ENCODE results near the gene PLD5. TPM values are rescaled to one million over a fixed set of nuclear protein-coding genes. Genes with fewer than 3 reads are reported as not detected.

The PLD5 gene
- total RNA-seq, 4 donors from 2014 or later: 0.16 TPM; not detected in 3

DNA sequence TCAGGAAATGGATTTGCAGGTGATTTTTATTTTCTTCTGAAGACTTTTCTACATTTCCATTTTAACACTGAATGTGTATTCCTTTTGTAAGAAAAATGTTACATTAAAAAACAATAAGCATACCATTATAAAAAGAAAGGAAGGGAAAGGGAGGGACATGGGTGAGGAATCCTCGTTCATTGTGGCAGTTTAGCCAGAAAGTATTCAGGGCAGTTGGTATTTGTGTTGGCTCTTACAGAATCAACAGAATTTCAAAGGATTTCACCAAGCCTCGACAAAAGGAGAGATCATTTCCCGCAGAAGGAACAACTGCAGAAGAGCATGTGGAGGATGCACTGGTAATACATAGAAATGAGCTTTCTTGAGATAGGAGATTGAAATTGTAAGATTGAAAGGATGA is 35.0 kb downstream of the PLD5 start:
- TF ChIP-seq, protein P1, sequence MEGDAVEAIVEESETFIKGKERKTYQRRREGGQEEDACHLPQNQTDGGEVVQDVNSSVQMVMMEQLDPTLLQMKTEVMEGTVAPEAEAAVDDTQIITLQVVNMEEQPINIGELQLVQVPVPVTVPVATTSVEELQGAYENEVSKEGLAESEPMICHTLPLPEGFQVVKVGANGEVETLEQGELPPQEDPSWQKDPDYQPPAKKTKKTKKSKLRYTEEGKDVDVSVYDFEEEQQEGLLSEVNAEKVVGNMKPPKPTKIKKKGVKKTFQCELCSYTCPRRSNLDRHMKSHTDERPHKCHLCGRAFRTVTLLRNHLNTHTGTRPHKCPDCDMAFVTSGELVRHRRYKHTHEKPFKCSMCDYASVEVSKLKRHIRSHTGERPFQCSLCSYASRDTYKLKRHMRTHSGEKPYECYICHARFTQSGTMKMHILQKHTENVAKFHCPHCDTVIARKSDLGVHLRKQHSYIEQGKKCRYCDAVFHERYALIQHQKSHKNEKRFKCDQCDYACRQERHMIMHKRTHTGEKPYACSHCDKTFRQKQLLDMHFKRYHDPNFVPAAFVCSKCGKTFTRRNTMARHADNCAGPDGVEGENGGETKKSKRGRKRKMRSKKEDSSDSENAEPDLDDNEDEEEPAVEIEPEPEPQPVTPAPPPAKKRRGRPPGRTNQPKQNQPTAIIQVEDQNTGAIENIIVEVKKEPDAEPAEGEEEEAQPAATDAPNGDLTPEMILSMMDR (IDR thresholded peaks at IDR 0.05; ENCODE audit: low read depth): no peak

DNA sequence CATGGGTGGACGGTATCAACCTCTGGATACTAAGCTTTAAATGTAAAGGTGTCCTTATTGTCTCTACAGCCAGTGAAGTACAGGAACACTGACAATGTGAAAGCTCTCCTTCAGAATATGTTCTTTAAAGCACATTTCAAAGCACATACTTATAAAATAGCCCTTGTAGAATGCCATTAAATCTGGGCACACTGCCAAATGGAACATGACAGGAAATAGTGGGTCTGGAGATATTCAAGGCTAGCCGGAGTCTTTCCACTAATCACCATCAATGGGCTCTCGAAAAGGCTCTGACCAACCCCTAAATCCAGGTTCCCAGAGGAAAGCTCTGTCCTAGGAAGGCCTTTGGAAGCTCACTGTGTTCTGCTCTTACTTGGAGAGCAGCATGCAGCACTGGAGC is 46.6 kb downstream of the PLD5 start:
- TF ChIP-seq, protein P1 (IDR thresholded peaks at IDR 0.05; ENCODE audit: low read depth): no peak

DNA sequence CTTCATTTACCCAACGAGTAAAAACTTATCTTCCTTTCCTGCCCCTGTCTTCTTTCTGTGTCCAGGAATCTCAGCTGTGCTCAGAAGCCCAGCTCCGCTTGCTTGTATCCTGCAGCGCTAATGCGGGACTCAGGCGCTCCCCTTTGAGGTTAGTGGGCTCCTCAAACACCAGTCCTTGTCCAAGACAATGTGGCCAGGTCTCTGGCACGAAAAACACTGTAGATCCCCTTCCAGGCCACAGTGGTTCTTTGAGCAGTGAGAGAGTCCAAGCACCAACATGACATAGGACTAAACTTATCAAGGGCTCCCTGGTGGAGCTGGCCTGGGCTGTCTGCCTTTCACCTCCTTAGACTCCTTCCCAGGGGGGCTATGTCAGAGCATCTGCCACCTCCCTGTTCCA is 53.7 kb downstream of the PLD5 start:
- TF ChIP-seq, protein P1 (IDR thresholded peaks at IDR 0.05; ENCODE audit: low read depth): no peak

DNA sequence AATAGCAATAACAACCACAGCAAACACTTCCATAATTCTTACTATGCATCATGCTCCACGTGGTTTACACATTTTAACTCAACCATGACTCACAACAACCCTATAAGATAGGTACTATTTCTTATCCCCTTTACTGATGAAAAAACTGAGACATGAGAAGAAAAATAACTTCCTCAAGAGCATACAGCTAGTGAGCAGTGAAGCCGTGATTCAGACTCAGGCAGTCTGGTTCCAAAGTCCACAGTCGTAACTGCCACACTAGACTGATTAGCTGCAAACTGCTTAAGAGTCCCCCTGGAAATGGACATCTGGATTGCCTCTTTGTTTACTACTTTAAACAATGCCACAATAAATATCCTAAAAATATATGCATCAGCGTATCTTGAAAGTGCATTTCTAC is 55.7 kb downstream of the PLD5 start:
- TF ChIP-seq, protein P1 (IDR thresholded peaks at IDR 0.05; ENCODE audit: low read depth): no peak

DNA sequence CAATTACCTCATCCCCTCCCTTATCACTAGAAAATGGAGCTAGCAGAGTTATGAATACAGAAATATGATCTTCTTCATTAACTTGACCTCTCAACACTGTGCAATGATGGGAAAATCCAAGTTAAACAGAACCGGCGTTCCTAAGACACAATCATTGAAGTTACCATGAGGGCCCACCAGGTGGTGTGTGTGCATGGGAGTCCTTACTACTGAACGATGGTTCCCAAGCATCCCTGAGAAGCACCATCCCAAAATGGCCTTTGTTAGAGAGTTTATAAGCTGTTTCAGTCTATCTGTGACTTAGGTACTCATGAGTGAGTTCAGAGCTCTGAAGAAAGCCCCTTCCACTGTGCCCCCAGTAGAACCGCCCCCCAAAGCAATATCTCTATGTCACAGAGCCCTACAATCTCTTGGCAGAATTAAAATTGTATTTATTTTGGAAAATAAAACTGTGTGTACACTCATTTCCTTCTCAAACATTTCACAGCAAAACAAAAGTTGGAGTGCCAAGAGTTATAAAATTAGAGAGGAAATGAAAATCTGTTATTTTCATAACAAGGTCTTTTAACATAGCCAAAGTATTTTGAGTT is 56.8 kb downstream of the PLD5 start:
- TF ChIP-seq, protein P1 (IDR thresholded peaks at IDR 0.05; ENCODE audit: low read depth): no peak

DNA sequence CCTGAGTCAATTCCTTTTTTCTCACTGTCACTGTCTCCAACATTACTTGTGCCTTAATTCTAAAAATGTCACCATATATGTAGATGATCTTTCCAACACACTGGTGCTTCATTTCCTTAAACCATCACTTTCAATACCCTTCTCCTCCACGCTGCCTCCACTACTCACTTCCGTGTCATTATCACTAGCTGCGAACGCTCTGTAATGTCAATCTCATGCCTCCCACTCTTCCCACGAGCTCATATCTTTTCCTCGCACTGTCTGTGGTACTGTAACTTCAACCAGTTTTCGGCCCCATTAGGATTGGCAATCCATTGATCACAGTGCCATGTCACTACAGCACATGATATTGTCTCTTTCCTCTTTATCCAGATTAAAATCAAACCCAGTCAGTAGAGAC is 61.6 kb downstream of the PLD5 start:
- TF ChIP-seq, protein P1 (IDR thresholded peaks at IDR 0.05; ENCODE audit: low read depth): no peak

DNA sequence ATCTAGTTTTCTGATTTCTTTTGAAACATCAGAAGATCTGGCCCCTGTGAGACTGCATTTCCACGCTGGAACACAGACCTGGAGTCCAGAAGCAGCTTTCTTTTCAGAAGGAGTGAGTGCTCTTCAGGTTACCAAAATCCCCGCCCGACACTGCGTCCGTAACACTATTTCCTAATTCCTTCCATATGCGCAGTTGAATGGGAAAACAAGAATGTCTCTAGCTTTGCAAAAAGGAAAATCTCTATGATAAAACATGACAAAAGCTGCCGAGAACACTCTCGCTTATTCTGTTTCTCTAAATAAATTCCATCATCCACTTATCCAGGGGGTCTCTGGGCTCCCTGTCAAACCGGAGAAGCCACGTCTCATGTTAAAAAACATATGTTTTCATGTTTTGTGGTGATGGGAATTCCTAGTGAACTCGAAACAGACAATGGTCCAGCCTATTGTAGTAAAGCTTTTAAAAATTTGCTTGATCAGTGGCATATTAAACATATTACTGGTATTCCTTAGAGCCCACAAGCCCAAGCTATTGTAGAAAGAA is 67.7 kb downstream of the PLD5 start:
- TF ChIP-seq, protein P1 (IDR thresholded peaks at IDR 0.05; ENCODE audit: low read depth): no peak

Data from subcutaneous adipose tissue (tissue), 4 donors.